Suprapubic skin (tissue), 4 donors: ENCODE data around the gene GJC2. TPM values are rescaled to one million over a fixed set of nuclear protein-coding genes. Genes with fewer than 3 reads are reported as not detected.

Experiments used
- DNase-seq, 2 donors: peaks; one replicate each; pipeline ENCODE4 v3.0.0-alpha.2; 2019; ENCODE audit warnings: low spot score in 2 of 2
- H3K27ac ChIP-seq: fragments of 200-600 bp; sonication (generic); one replicate; pipeline ENCODE4 v1.5.1; 2019
- H3K27me3 ChIP-seq: fragments of 200-600 bp; sonication (generic); one replicate; pipeline ENCODE4 v1.5.1; 2019
- H3K36me3 ChIP-seq: fragments of 200-600 bp; sonication (generic); one replicate; pipeline ENCODE4 v1.5.1; 2019
- H3K4me1 ChIP-seq: fragments of 200-600 bp; sonication (generic); one replicate; pipeline ENCODE4 v1.5.1; 2019
- H3K4me3 ChIP-seq: fragments of 200-600 bp; sonication (generic); one replicate; pipeline ENCODE4 v1.5.1; 2019; ENCODE audit warnings: mild to moderate bottlenecking
- H3K9me3 ChIP-seq: fragments of 200-600 bp; sonication (generic); one replicate; pipeline ENCODE4 v1.5.1; 2019
- EP300 ChIP-seq: sonication (generic); formaldehyde crosslinking; IDR thresholded peaks from one replicate; pipeline ENCODE4 v1.6.1; 2017; ENCODE audit warnings: antibody characterized with exemption
- POLR2A ChIP-seq, 2 donors: fragments of 450-650 bp; IDR thresholded peaks; one replicate each; pipeline ENCODE4 v1.6.1; 2017; ENCODE audit warnings: antibody characterized with exemption in 2 of 2, mild to moderate bottlenecking in 2 of 2, moderate library complexity in 2 of 2
- POLR2AphosphoS5 ChIP-seq, 3 donors: sonication (generic); formaldehyde crosslinking; IDR thresholded peaks; one replicate each; pipeline ENCODE4 v1.6.1; 2017; ENCODE audit warnings: antibody characterized with exemption in 3 of 3
- WGBS: methylation state at CpG from one replicate; pipeline ENCODE4 v1.1.5; 2018; 5-methylcytosine and 5-hydroxymethylcytosine counted together
- total RNA-seq, 4 donors: library from RNA; depleted of rRNA; stranded (reverse); fragments of >200 nt; gene quantifications; one replicate each; pipeline ENCODE4 v1.1.0, GENCODE V29; 2016
- TF ChIP-seq, protein P1 (sequence below), 2 donors: fragments of 200-600 bp in 1 of 2; fragments of 450-650 bp in 1 of 2; sonication (generic) in 1 of 2; IDR thresholded peaks; one replicate each; pipeline ENCODE4 v1.5.1; 2016 to 2019; ENCODE audit warnings: antibody characterized with exemption in 2 of 2, mild to moderate bottlenecking in 1 of 2, moderate library complexity in 1 of 2

GJC2 gene
- total RNA-seq, 4 donors from 2014 or later: 2.5 to 3.6 (median 3.0) TPM

DNA sequence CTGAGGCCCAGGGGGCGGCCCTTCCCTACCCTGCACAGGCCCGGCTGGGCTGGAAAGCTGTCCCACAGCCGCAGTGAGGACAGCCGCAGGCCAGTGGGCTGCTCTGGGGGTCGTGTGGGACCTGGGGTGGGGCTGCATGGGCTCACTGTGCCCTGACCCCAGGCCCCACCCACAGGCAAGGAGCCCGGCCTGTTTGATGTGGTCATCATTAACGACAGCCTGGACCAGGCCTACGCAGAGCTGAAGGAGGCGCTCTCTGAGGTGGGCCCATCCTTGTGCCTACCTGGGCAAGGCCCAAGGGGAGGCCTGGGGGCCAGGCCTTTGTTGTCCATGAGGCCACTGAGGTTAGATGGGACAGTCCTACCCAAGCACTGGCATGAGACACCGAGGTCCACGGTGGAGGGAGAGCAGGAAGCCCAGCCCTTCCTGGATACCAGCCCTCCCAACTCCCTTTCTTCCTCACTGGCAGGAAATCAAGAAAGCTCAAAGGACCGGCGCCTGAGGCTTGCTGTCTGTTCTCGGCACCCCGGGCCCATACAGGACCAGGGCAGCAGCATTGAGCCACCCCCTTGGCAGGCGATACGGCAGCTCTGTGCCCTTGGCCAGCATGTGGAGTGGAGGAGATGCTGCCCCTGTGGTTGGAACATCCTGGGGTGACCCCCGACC is 1.4 kb upstream of the GJC2 start:
- WGBS: 34% methylated on average over 5 of the region's 18 CpGs
- DNase-seq: peak in 1 of 2 donors; percentile 67
- Histone ChIP-seq H3K4me1 (peaks cover 81% of the 10 kb centered on the region), H3K27me3 (no peaks in the 10 kb centered on the region), H3K4me3 (no peak overlapping the region), H3K36me3 (peaks cover 40% of the 10 kb centered on the region), H3K9me3 (no peaks in the 10 kb centered on the region), H3K27ac (peak overlapping the region; percentile 73)
- TF ChIP-seq EP300: no peak
- TF ChIP-seq, protein P1, sequence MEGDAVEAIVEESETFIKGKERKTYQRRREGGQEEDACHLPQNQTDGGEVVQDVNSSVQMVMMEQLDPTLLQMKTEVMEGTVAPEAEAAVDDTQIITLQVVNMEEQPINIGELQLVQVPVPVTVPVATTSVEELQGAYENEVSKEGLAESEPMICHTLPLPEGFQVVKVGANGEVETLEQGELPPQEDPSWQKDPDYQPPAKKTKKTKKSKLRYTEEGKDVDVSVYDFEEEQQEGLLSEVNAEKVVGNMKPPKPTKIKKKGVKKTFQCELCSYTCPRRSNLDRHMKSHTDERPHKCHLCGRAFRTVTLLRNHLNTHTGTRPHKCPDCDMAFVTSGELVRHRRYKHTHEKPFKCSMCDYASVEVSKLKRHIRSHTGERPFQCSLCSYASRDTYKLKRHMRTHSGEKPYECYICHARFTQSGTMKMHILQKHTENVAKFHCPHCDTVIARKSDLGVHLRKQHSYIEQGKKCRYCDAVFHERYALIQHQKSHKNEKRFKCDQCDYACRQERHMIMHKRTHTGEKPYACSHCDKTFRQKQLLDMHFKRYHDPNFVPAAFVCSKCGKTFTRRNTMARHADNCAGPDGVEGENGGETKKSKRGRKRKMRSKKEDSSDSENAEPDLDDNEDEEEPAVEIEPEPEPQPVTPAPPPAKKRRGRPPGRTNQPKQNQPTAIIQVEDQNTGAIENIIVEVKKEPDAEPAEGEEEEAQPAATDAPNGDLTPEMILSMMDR (IDR thresholded peaks at IDR 0.05): no peak
- TF ChIP-seq POLR2A (IDR thresholded peaks at IDR 0.05): no peak
- no peak for TF ChIP-seq POLR2AphosphoS5 (IDR thresholded peaks at IDR 0.05)

DNA sequence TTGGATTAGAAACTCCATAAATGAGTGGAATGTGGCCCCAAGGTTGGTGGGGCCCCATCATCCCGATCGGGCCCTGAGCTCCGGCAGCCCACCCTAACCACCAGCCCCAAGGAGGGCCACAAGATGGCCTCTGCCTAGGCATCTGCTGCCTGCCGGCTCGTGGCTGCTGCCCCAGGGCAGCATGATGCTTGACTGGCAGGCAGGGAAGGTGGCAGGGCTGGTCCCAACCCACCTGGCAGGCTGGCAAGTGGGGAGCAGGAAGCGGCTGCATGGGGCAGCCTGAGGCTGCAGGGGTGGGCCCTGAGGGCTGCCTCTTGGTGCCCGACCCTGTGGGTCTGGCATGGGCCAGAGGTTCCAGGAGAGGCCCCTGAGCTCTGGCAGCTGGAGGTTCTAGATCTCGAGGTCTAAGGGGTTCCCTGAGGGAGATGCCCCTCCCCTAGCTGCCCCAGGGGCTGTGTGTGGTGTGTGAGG is 760 bp upstream of the GJC2 start:
- H3K4me3 ChIP-seq: peak overlapping the region; percentile 36
- TF ChIP-seq, protein P1 (IDR thresholded peaks at IDR 0.05): no peak
- no peak for TF ChIP-seq POLR2A (IDR thresholded peaks at IDR 0.05)
- TF ChIP-seq EP300: no peak
- TF ChIP-seq POLR2AphosphoS5 (IDR thresholded peaks at IDR 0.05): no peak
- no CpG with 5 or more reads among the region's 8 CpGs for WGBS
- H3K27me3 ChIP-seq: no peaks in the 10 kb centered on the region
- H3K36me3 ChIP-seq: peaks cover 40% of the 10 kb centered on the region
- peaks cover 76% of the 10 kb centered on the region for H3K4me1 ChIP-seq
- peak in 1 of 2 donors; percentile 60 for DNase-seq
- peak overlapping the region; percentile 73 for H3K27ac ChIP-seq
- H3K9me3 ChIP-seq: no peaks in the 10 kb centered on the region

DNA sequence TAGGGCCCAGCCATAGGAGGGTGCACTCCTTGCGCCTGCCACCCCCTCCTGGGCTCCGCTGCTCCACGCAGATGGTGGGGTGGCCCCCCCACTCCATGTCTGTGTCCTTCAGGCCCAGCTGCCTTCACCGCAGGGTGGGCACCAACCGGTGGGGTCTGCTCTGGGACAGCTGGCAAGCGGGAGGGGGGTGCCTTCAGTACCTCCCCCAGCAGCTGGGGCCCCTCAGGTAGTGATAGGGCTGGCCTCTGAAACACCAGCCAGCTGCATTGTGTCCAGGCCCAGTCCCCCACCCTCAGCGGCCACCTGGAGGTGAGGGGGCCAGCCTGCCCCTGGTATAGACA is 360 bp downstream of the GJC2 start:
- peaks cover 75% of the 10 kb centered on the region for H3K4me1 ChIP-seq
- no peaks in the 10 kb centered on the region for H3K27me3 ChIP-seq
- H3K27ac ChIP-seq: peak overlapping the region; percentile 73
- DNase-seq: no peak
- TF ChIP-seq EP300 (no peak), POLR2AphosphoS5 (IDR thresholded peaks at IDR 0.05) (no peak), POLR2A (IDR thresholded peaks at IDR 0.05) (no peak)
- TF ChIP-seq, protein P1 (IDR thresholded peaks at IDR 0.05): no peak
- H3K36me3 ChIP-seq: peaks cover 39% of the 10 kb centered on the region
- no CpG with 5 or more reads among the region's 7 CpGs for WGBS
- peak overlapping the region; percentile 36 for H3K4me3 ChIP-seq
- no peaks in the 10 kb centered on the region for H3K9me3 ChIP-seq

DNA sequence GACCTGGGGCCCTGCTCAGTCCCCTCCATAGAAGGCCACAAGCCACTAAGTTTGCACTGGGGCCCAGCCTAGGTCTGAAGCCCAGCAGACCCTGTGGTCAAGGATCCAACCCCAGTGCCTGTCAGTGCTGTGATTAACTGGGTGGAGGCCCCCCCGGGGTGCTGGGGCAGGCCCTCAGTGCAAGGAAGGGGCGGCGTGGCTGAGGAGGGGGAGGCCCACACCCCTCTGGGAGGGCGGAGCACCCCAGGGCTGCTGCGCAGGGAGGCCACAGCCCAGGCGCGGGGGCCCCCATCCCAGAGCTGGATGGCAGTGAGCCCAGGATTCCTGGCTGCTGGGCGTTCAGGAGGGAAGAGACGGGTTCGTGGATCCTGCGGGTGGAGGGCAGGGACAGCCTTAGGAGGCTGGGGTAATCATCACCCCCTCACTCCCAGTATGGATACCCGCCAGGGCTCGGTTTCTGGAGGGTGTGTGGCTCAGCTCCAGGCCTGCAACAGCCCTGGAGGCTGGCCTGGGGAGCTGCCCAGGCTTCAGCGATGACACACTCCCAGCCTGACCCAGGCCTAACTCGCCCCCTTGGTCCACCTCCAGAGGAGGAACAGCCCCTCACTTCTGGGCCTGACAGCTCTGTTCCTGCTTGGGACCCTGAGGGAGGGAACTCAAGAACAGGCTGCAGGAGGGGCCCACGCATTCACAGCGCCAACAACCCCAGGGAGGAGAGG is 890 bp downstream of the GJC2 start:
- peaks cover 34% of the 10 kb centered on the region for H3K36me3 ChIP-seq
- no peaks in the 10 kb centered on the region for H3K9me3 ChIP-seq
- peak overlapping the region; percentile 36 for H3K4me3 ChIP-seq
- no peak for TF ChIP-seq EP300
- TF ChIP-seq POLR2AphosphoS5 (IDR thresholded peaks at IDR 0.05): no peak
- TF ChIP-seq, protein P1 (IDR thresholded peaks at IDR 0.05): no peak
- peak in 1 of 2 donors; percentile 15 for TF ChIP-seq POLR2A (IDR thresholded peaks at IDR 0.05)
- DNase-seq: peak in 1 of 2 donors; percentile 81
- peaks cover 73% of the 10 kb centered on the region for H3K4me1 ChIP-seq
- no peaks in the 10 kb centered on the region for H3K27me3 ChIP-seq
- H3K27ac ChIP-seq: peak overlapping the region; percentile 73
- no CpG with 5 or more reads among the region's 17 CpGs for WGBS
